ENCODE measurements around the gene TRIM36. TPM values are rescaled to one million over a fixed set of nuclear protein-coding genes. Genes with fewer than 3 reads are reported as not detected.

TRIM36 gene
- total RNA-seq, 2 donors from 2014 or later = 4.6 to 15.3 TPM

GRCh38 chr5:115124741-115125140 is 45.0 kb downstream of the TRIM36 start:
- H3K36me3 ChIP-seq = no peaks in the 10 kb centered on the region
- H3K27me3 ChIP-seq (replicated peaks; ENCODE audit: insufficient read depth) = no peaks in the 10 kb centered on the region
- no peak overlapping the region for H3K4me3 ChIP-seq
- ATAC-seq (ENCODE audit: insufficient number of reproducible peaks, low FRiP score, low read depth) (no peak), DNase-seq (ENCODE audit: low spot score) (no peak)
- H3K27ac ChIP-seq = no peak overlapping the region
- H3K4me1 ChIP-seq (ENCODE audit: control insufficient read depth in 1 of 2, low read depth in 2 of 2) = no peaks in the 10 kb centered on the region
- no peaks in the 10 kb centered on the region for H3K9me3 ChIP-seq
- no peak for TF ChIP-seq CTCF (IDR thresholded peaks at IDR 0.05)

GRCh38 chr5:115116001-115116400 is 53.7 kb downstream of the TRIM36 start:
- no peak for ATAC-seq (ENCODE audit: insufficient number of reproducible peaks, low FRiP score, low read depth)
- Histone ChIP-seq H3K4me1 (ENCODE audit: control insufficient read depth in 1 of 2, low read depth in 2 of 2) (no peaks in the 10 kb centered on the region), H3K27ac (no peak overlapping the region), H3K9me3 (no peaks in the 10 kb centered on the region), H3K27me3 (replicated peaks; ENCODE audit: insufficient read depth) (no peaks in the 10 kb centered on the region), H3K4me3 (no peak overlapping the region), H3K36me3 (no peaks in the 10 kb centered on the region)
- DNase-seq (ENCODE audit: low spot score) = no peak
- TF ChIP-seq CTCF (IDR thresholded peaks at IDR 0.05) = no peak

- ATAC-seq (ENCODE audit: insufficient number of reproducible peaks, low FRiP score, low read depth) = no peak
- no peak for TF ChIP-seq CTCF (IDR thresholded peaks at IDR 0.05)
- no peaks in the 10 kb centered on the region for H3K9me3 ChIP-seq
These were observed 59.9 kb downstream of the TRIM36 start for GRCh38 chr5:115109840-115110239.

GRCh38 chr5:115109356-115109755 is 60.4 kb downstream of the TRIM36 start:
- TF ChIP-seq CTCF (IDR thresholded peaks at IDR 0.05) = no peak
- ATAC-seq (ENCODE audit: insufficient number of reproducible peaks, low FRiP score, low read depth) = no peak

More at GRCh38 chr5:115109840-115110239, 59.9 kb downstream of the TRIM36 start:
- DNase-seq (ENCODE audit: low spot score) = no peak
- H3K4me3 ChIP-seq = no peak overlapping the region
- H3K4me1 ChIP-seq (ENCODE audit: control insufficient read depth in 1 of 2, low read depth in 2 of 2) = no peaks in the 10 kb centered on the region
- H3K27ac ChIP-seq = no peak overlapping the region
- H3K27me3 ChIP-seq (replicated peaks; ENCODE audit: insufficient read depth) = no peaks in the 10 kb centered on the region
- no peaks in the 10 kb centered on the region for H3K36me3 ChIP-seq

GRCh38 chr5:115100319-115100955 is 69.3 kb downstream of the TRIM36 start:
- DNase-seq (ENCODE audit: low spot score) = no peak

More at GRCh38 chr5:115109356-115109755, 60.4 kb downstream of the TRIM36 start:
- DNase-seq (ENCODE audit: low spot score) = no peak
- Histone ChIP-seq H3K4me3 (no peak overlapping the region), H3K27me3 (replicated peaks; ENCODE audit: insufficient read depth) (no peaks in the 10 kb centered on the region), H3K36me3 (no peaks in the 10 kb centered on the region), H3K27ac (no peak overlapping the region), H3K9me3 (no peaks in the 10 kb centered on the region), H3K4me1 (ENCODE audit: control insufficient read depth in 1 of 2, low read depth in 2 of 2) (no peaks in the 10 kb centered on the region)

More at GRCh38 chr5:115100319-115100955, 69.3 kb downstream of the TRIM36 start:
- Histone ChIP-seq H3K27ac (no peak overlapping the region), H3K36me3 (no peaks in the 10 kb centered on the region), H3K4me3 (no peak overlapping the region), H3K9me3 (no peaks in the 10 kb centered on the region), H3K27me3 (replicated peaks; ENCODE audit: insufficient read depth) (no peaks in the 10 kb centered on the region), H3K4me1 (ENCODE audit: control insufficient read depth in 1 of 2, low read depth in 2 of 2) (no peaks in the 10 kb centered on the region)
- no peak for ATAC-seq (ENCODE audit: insufficient number of reproducible peaks, low FRiP score, low read depth)
- no peak for TF ChIP-seq CTCF (IDR thresholded peaks at IDR 0.05)
